Stimulated activated CD8-positive, alpha-beta memory T cell treated with anti-CD3 and anti-CD28 coated beads, Interleukin-12 subunit alpha, Interleukin-12 subunit beta, amount 100 ng/mL, for 24 hours (primary cell): Measurements from ENCODE around the gene DNAAF5.

ENCODE experiments used
- DNase-seq: peaks from one replicate; pipeline ENCODE4 v3.0.0-alpha.2; 2020; ENCODE audit errors: extremely low read depth

The DNAAF5 gene

GRCh38 chr7:768881-769504 is 42.5 kb downstream of the DNAAF5 start:
- no peak for DNase-seq

GRCh38 chr7:770336-770735 is 43.8 kb downstream of the DNAAF5 start:
- DNase-seq = no peak

- no peak for DNase-seq
Measured at GRCh38 chr7:770741-771166, 44.3 kb downstream of the DNAAF5 start.

- no peak for DNase-seq
Measured at GRCh38 chr7:771234-772004, 44.9 kb downstream of the DNAAF5 start.

- DNase-seq = no peak
Measured at GRCh38 chr7:772005-772294, 45.5 kb downstream of the DNAAF5 start.

- no peak for DNase-seq
Measured at GRCh38 chr7:772392-772791, 45.9 kb downstream of the DNAAF5 start.

- DNase-seq = no peak
Measured at GRCh38 chr7:772861-773621, 46.5 kb downstream of the DNAAF5 start.

- no peak for DNase-seq
Measured at GRCh38 chr7:773622-773915, 47.1 kb downstream of the DNAAF5 start.

- no peak for DNase-seq
Measured at GRCh38 chr7:774161-775109, 47.9 kb downstream of the DNAAF5 start.

GRCh38 chr7:776381-776780 is 49.9 kb downstream of the DNAAF5 start:
- no peak for DNase-seq

GRCh38 chr7:776992-777727 is 50.7 kb downstream of the DNAAF5 start:
- DNase-seq = no peak

GRCh38 chr7:777728-778078 is 51.2 kb downstream of the DNAAF5 start:
- no peak for DNase-seq

GRCh38 chr7:778271-778967 is 51.9 kb downstream of the DNAAF5 start:
- DNase-seq = no peak

- DNase-seq = no peak
Measured at GRCh38 chr7:778968-779451, 52.5 kb downstream of the DNAAF5 start.

GRCh38 chr7:779480-779879 is 53.0 kb downstream of the DNAAF5 start:
- no peak for DNase-seq

- no peak for DNase-seq
Measured at GRCh38 chr7:780081-780480, 53.6 kb downstream of the DNAAF5 start.

GRCh38 chr7:780516-780915 is 54.0 kb downstream of the DNAAF5 start:
- DNase-seq = no peak

GRCh38 chr7:781186-781849 is 54.8 kb downstream of the DNAAF5 start:
- no peak for DNase-seq

- DNase-seq = no peak
Measured at GRCh38 chr7:781936-782529, 55.5 kb downstream of the DNAAF5 start.
